ENCODE results near the gene IL12A. TPM values are rescaled to one million over a fixed set of nuclear protein-coding genes. Genes with fewer than 3 reads are reported as not detected.

The IL12A gene
- total and polyA plus RNA-seq, 7 donors = 0.08 to 0.79 (median 0.31) TPM

GRCh38 chr3:160041465-160041864, 52.8 kb downstream of the IL12A start:
- TF ChIP-seq CTCF (IDR thresholded peaks at IDR 0.05) = no peak
- Histone ChIP-seq H3K9me3 (no peaks in the 10 kb centered on the region), H3K36me3 (ENCODE audit: insufficient read depth in 1 of 2, low read depth in 1 of 2) (no peaks in the 10 kb centered on the region), H3K4me3 (no peak overlapping the region), H3K27me3 (ENCODE audit: insufficient read depth in 3 of 3, low read length in 2 of 3) (peaks cover 6 to 32% (median 6%) of the 10 kb centered on the region in 3 donors), H3K27ac (no peak overlapping the region), H3K4me1 (peaks cover 6% of the 10 kb centered on the region)
- ATAC-seq (no peak), DNase-seq (no peak)
- intact Hi-C loops (cut with DNase I) = no loop called here
- 67 to 82% (median 80%) methylated on average over 1 of the region's 1 CpG for WGBS, 3 donors

- intact Hi-C loops (cut with DNase I) = no loop called here
- 20 to 38% (median 25%) methylated on average over 1 of the region's 1 CpG for WGBS, 3 donors
- no peaks in the 10 kb centered on the region for H3K9me3 ChIP-seq
- no peak for TF ChIP-seq CTCF (IDR thresholded peaks at IDR 0.05)
- peaks cover 0 to 14% (median 1%) of the 10 kb centered on the region in 3 donors for H3K27me3 ChIP-seq (ENCODE audit: insufficient read depth in 3 of 3, low read length in 2 of 3)
- no peak overlapping the region for H3K4me3 ChIP-seq
- no peaks in the 10 kb centered on the region for H3K36me3 ChIP-seq (ENCODE audit: insufficient read depth in 1 of 2, low read depth in 1 of 2)
- H3K4me1 ChIP-seq = peaks cover under 1% of the 10 kb centered on the region
- ATAC-seq = no peak
- H3K27ac ChIP-seq = no peak overlapping the region
- DNase-seq = no peak
Measured at GRCh38 chr3:160044121-160044520, 55.5 kb downstream of the IL12A start.

Other genes with a start within 250 kb of the IL12A start
- 100 to 1,000 TPM in 2 of 4 donors, 10 to 100 TPM in 2; 49.1 to 206 (median 90.3) TPM for gene SCHIP1, start 149.0 kb upstream of the IL12A start, total RNA-seq
- gene SCHIP1, start 149.0 kb upstream of the IL12A start, polyA plus RNA-seq = 100 to 1,000 TPM in 1 of 3 donors, 10 to 100 TPM in 2; 27.1 to 129 (median 68.6) TPM
- under 1 TPM in 2 of 4 donors, not detected in 2; 0.10 to 0.26 TPM for gene C3orf80, start 236.6 kb downstream of the IL12A start, total RNA-seq
- gene C3orf80, start 236.6 kb downstream of the IL12A start, polyA plus RNA-seq = under 1 TPM in 2 of 3 donors, not detected in 1; 0.04 TPM